Ectodermal cell (in vitro differentiated cells): ENCODE results near the gene TFPI.

Source experiments
- H3K27ac ChIP-seq: 2 replicates; pipeline ENCODE4 v1.7.0; 2013; ENCODE audit warnings: mild to moderate bottlenecking, low read depth, low read length; ENCODE audit not compliant: insufficient read depth, poor library complexity, severe bottlenecking
- H3K27me3 ChIP-seq: 2 replicates; pipeline ENCODE4 v1.7.0; 2013; ENCODE audit warnings: mild to moderate bottlenecking, low read length; ENCODE audit not compliant: insufficient read depth, control insufficient read depth, poor library complexity, severe bottlenecking
- H3K36me3 ChIP-seq: one replicate; pipeline ENCODE4 v1.7.0; 2013; ENCODE audit warnings: low read length; ENCODE audit not compliant: control insufficient read depth, insufficient read depth
- H3K4me1 ChIP-seq: one replicate; pipeline ENCODE4 v1.7.0; 2013; ENCODE audit warnings: low read length; ENCODE audit not compliant: control insufficient read depth, insufficient read depth
- H3K4me3 ChIP-seq: 2 replicates; pipeline ENCODE4 v1.7.0; 2013; ENCODE audit warnings: low read depth, low read length, control low read depth; ENCODE audit not compliant: insufficient read depth
- H3K9me3 ChIP-seq: 2 replicates; pipeline ENCODE4 v1.7.0; 2013; ENCODE audit warnings: mild to moderate bottlenecking, low read length, moderate library complexity; ENCODE audit not compliant: control insufficient read depth
- WGBS, 2 experiments: methylation state at CpG; one replicate each; pipeline ENCODE4 v1.1.7; 2013; ENCODE audit warnings: missing lambda C conversion rate in 2 of 2; 5-methylcytosine and 5-hydroxymethylcytosine counted together

TFPI gene

DNA sequence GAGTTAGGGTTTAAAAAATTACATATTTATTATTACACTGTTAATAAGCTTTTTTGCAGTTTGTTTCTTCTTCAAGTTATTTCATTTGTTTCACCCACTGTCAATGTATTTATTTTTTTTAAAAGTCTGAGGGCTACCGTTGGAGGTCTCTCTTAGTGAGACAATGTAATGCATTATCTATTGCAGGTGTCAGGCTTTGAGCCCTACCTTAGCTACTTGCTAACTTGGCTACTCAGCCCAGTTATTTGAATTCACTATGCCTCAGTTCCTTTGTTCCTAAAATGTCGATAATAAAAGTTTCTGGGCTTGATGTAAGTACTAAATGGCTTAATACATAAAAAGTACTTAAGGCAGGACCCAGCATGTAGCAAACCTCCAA is 458 bp upstream of the TFPI start:
- Histone ChIP-seq H3K27me3 (no peaks in the 10 kb centered on the region), H3K4me1 (peaks cover 8% of the 10 kb centered on the region), H3K4me3 (no peak overlapping the region), H3K36me3 (no peaks in the 10 kb centered on the region), H3K9me3 (no peaks in the 10 kb centered on the region), H3K27ac (no peak overlapping the region)
- WGBS, 2 experiments: 89% methylated on average over 1 to 2 of the region's 2 CpGs

DNA sequence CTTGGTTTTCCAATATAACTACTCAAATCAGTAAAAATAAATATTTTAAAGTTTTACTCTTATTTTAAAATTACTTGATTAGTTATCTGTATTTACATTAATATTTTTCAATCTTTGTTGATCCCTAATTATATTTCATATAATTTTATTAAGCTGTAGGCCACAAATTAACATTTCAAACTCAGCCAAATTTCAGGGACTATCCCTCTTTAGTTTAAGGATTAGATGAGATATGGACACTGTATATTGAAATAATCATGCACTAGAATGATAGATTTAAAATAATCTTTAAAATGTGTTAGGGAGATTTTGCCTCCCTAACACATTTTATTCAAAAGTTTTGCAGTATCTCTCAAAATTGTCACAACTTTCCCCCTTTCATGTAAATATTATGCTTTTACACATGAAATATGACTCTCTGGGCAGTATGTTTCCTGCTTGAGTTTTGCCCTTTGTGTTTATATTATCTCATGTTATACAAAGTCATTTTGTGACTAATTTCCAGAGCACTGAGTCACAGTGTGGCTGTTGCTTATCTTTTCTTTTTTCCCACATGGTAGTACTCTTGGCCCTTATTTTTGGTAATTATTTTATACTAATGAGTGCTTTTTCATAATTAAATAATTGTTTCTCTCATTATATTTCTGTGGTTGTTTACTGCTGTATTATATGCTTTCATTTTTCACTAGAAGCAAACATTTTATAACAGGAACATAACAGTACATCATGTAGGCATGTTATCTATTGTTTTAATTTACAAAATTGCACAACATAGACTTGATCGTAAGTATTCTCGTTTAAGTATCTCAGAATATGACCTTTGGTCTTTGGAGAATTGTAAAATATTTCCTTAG is 1.2 kb downstream of the TFPI start:
- no peaks in the 10 kb centered on the region for H3K36me3 ChIP-seq
- no peak overlapping the region for H3K27ac ChIP-seq
- H3K9me3 ChIP-seq: no peaks in the 10 kb centered on the region
- no CpG with 5 or more reads among the region's 2 CpGs for WGBS, 2 experiments
- H3K4me3 ChIP-seq: no peak overlapping the region
- no peaks in the 10 kb centered on the region for H3K27me3 ChIP-seq
- peaks cover 8% of the 10 kb centered on the region for H3K4me1 ChIP-seq

GRCh38 chr2:187552381-187552780 is 1.9 kb downstream of the TFPI start:
- Histone ChIP-seq H3K36me3 (no peaks in the 10 kb centered on the region), H3K27ac (no peak overlapping the region), H3K9me3 (no peaks in the 10 kb centered on the region), H3K4me1 (peaks cover 8% of the 10 kb centered on the region), H3K27me3 (no peaks in the 10 kb centered on the region), H3K4me3 (no peak overlapping the region)

GRCh38 chr2:187550857-187551256 is 3.4 kb downstream of the TFPI start:
- no peak overlapping the region for H3K4me3 ChIP-seq
- H3K27me3 ChIP-seq: no peaks in the 10 kb centered on the region
- H3K9me3 ChIP-seq: no peaks in the 10 kb centered on the region
- no peaks in the 10 kb centered on the region for H3K36me3 ChIP-seq
- WGBS, 2 experiments: 82 to 100% methylated on average over 1 of the region's 1 CpG
- H3K4me1 ChIP-seq: peaks cover 8% of the 10 kb centered on the region
- H3K27ac ChIP-seq: no peak overlapping the region

GRCh38 chr2:187549951-187550555 is 4.2 kb downstream of the TFPI start:
- no peak overlapping the region for H3K4me3 ChIP-seq
- 88 to 94% methylated on average over 3 of the region's 3 CpGs for WGBS, 2 experiments
- H3K4me1 ChIP-seq: peaks cover 8% of the 10 kb centered on the region

GRCh38 chr2:187549193-187549592 is 5.0 kb downstream of the TFPI start:
- Histone ChIP-seq H3K27ac (no peak overlapping the region), H3K4me1 (peaks cover 3% of the 10 kb centered on the region), H3K4me3 (no peak overlapping the region), H3K36me3 (no peaks in the 10 kb centered on the region), H3K9me3 (no peaks in the 10 kb centered on the region), H3K27me3 (no peaks in the 10 kb centered on the region)

More at GRCh38 chr2:187549951-187550555, 4.2 kb downstream of the TFPI start:
- H3K27me3 ChIP-seq: no peaks in the 10 kb centered on the region
- no peaks in the 10 kb centered on the region for H3K36me3 ChIP-seq
- H3K27ac ChIP-seq: no peak overlapping the region
- H3K9me3 ChIP-seq: no peaks in the 10 kb centered on the region

DNA sequence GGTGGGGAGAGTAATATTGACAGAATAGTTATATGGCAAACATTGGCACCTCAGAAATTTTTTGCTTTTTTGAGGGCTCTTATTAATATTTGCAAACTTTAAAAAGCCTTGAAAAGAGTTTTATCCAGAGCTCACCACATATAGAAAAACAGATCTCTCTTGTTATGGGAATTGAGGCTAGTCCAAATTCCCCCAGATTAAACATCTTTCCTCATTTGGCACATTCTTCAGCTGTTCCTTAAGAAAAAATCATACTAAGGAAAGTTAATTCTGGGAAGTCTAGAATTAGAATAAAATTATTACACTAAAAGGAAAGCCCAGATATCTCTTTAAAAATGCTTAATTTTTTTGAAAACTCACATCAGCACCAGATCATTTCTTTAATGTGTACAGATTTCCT is 5.6 kb downstream of the TFPI start:
- Histone ChIP-seq H3K4me3 (no peak overlapping the region), H3K27me3 (no peaks in the 10 kb centered on the region), H3K9me3 (no peaks in the 10 kb centered on the region), H3K27ac (no peak overlapping the region), H3K4me1 (no peaks in the 10 kb centered on the region), H3K36me3 (no peaks in the 10 kb centered on the region)

DNA sequence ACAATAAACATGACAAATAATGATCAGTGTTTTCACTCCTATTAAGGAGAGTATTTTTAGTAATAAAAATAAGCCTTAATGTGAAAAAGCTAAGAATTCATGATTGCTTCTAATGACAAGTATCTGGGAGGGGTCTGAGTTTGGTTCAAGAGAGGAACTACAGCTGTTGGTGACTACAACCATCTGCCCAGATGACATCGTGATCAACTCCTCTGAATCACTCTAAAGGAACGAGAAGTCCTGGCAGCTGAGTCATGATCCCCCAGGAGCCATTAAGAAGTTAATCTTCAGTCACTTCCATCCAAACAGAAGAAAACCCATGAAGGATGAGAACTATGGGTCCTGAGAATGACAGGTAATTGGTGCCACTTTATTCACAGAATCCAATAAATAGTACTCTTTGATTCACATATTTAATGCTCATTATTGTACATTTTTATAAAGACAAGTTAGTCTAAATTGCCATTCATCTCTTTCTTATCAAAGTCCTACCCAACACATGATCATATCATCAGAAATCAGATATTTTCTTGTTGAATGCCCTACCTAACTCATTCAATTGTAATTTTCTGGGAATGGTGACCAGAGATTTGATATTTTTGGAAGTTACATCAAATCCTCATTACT is 6.8 kb downstream of the TFPI start:
- no peak overlapping the region for H3K4me3 ChIP-seq

DNA sequence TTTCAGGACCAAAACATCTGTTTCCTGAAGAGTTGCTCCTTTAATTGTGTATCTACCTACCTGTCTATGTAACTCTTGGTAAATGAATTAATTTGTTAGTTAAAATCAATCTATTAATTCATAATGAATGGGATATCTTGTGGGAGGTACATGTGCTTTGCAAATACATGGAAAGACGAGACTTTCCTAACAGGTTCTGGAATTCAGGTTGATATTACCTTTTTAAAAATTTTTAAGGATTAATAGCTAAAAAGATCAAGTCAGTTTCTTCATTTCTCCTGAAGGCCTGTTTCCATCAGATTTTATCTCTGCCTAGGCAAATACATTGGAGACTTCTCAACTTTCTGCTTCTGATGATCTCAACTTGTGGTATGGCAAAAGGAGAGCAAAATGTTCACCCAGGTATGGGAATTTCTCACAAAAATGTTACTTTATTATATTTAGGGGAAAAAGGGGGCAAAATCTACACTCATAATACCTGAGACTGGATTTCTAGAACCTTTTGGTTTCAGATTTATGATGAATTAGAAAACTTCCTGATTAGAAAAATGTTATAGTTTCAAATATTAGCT is 7.4 kb downstream of the TFPI start:
- Histone ChIP-seq H3K36me3 (no peaks in the 10 kb centered on the region), H3K27ac (no peak overlapping the region), H3K9me3 (no peaks in the 10 kb centered on the region), H3K4me1 (no peaks in the 10 kb centered on the region), H3K27me3 (no peaks in the 10 kb centered on the region), H3K4me3 (no peak overlapping the region)
- WGBS, 2 experiments: 100% methylated on average over 1 of the region's 1 CpG; no CpG with 5 or more reads in 1 of the 2 experiments

More for the DNA sequence above, 6.8 kb downstream of the TFPI start:
- no peaks in the 10 kb centered on the region for H3K36me3 ChIP-seq
- no peaks in the 10 kb centered on the region for H3K4me1 ChIP-seq
- H3K27me3 ChIP-seq: no peaks in the 10 kb centered on the region
- H3K27ac ChIP-seq: no peak overlapping the region
- WGBS, 2 experiments: 50 to 63% methylated on average over 2 of the region's 2 CpGs
- no peaks in the 10 kb centered on the region for H3K9me3 ChIP-seq

GRCh38 chr2:187545238-187545751 is 8.9 kb downstream of the TFPI start:
- Histone ChIP-seq H3K4me1 (no peaks in the 10 kb centered on the region), H3K27me3 (no peaks in the 10 kb centered on the region), H3K36me3 (no peaks in the 10 kb centered on the region), H3K9me3 (no peaks in the 10 kb centered on the region), H3K27ac (no peak overlapping the region), H3K4me3 (no peak overlapping the region)
- 94 to 100% methylated on average over 1 of the region's 1 CpG for WGBS, 2 experiments
